GM12874 (cell line): ENCODE results near the gene RPUSD1.

Experiments
- TF ChIP-seq, protein P1 (sequence below): IDR thresholded peaks from 2 replicates; pipeline ENCODE4 v1.5.1; 2011; ENCODE audit warnings: low read depth, mild to moderate bottlenecking, control low read depth, low read length, moderate library complexity; ENCODE audit not compliant: insufficient read depth

RPUSD1 gene

DNA sequence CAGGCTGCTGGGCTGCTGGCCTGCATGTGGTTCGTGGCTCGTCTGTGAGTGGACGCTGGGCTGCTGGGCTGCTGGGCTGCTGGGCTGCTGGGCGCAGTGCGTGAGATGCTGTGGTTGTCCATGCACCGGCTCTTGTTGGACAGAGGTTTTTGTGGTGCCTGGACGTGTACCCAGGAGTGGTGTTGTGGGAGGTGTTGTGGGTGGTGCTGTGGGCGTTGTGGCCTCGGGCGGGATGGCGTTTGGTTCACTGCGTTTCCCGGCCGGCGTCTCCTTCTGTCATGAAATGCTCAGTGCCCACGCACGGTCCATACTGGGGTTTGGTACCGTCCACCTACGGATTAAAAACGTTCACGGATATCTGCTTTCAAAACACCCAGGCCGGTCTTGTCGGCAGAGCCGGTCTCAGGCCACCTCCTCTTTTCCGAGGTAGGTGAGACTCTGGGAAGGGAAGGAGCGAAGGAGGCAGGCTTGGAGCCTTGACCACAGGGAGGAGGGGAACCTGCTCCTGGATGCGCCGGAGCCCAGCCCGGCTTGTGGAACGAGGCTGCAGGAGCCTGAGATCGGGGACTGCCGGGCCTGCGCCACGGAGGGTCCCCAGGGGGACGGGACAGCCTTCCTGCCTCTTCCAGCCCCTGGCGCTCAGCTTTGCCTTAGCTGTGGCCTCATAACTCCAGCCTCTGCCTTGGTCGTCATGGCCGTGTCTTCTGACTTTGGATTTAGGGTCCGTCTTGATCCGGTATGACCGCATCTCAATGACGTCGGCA, 42.1 kb upstream of the RPUSD1 start:
- TF ChIP-seq, protein P1, sequence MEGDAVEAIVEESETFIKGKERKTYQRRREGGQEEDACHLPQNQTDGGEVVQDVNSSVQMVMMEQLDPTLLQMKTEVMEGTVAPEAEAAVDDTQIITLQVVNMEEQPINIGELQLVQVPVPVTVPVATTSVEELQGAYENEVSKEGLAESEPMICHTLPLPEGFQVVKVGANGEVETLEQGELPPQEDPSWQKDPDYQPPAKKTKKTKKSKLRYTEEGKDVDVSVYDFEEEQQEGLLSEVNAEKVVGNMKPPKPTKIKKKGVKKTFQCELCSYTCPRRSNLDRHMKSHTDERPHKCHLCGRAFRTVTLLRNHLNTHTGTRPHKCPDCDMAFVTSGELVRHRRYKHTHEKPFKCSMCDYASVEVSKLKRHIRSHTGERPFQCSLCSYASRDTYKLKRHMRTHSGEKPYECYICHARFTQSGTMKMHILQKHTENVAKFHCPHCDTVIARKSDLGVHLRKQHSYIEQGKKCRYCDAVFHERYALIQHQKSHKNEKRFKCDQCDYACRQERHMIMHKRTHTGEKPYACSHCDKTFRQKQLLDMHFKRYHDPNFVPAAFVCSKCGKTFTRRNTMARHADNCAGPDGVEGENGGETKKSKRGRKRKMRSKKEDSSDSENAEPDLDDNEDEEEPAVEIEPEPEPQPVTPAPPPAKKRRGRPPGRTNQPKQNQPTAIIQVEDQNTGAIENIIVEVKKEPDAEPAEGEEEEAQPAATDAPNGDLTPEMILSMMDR: no peak

- TF ChIP-seq, protein P1: no peak
Observed at GRCh38 chr16:828891-829290, 40.7 kb upstream of the RPUSD1 start.

DNA sequence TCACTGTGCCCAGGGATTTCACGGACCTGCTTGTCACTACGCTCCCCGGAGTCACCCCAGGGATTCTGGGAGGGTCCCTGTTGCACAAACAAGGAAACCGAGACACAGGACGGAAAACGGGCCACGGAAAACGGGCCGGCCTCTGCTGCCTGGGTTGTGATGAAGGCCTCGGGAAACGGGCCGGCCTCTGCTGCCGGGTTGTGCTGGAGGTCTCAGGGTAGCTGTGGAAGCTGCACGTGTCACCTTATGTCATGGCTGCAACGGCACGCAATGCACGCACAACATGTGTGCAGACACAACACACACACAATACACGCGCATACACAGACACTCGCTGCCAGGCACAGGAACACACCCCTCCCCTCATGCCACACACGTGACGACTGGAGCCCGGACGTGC, 39.3 kb upstream of the RPUSD1 start:
- TF ChIP-seq, protein P1: no peak

DNA sequence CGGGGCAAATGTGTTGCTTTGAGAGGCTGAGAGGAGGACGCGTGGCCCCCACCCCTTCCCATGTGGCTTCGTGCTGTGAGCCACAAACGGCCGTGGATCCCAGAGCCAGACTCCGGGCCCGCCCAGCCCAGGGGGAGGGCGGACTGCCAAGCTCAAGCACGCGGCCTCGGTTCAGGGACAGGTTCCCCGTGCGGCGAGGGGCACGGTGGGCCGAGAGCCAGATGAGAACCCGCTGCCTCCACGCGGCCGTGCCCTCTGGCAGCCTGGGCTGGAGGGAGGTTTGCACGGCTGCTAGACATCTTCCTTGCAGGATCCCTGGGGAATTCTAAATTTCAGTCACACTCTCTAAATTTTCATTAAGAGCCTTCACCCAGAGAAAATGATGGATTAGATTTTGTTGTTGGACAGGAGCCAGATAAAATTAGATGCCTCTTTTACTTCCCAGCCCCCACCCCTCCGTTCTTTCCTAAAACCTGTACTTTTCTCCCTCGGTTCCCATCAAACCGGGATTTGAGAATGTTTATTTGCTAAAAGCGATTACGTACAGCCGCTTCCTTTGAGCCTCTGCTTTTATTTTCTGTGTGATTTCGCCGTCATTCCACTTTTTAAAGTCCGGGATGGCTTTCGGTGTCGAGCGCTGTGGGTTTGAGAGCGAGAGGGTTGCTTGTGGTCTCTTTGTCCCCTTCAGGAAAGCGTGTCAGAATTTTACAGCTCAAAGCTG, 37.3 kb upstream of the RPUSD1 start:
- TF ChIP-seq, protein P1: no peak

DNA sequence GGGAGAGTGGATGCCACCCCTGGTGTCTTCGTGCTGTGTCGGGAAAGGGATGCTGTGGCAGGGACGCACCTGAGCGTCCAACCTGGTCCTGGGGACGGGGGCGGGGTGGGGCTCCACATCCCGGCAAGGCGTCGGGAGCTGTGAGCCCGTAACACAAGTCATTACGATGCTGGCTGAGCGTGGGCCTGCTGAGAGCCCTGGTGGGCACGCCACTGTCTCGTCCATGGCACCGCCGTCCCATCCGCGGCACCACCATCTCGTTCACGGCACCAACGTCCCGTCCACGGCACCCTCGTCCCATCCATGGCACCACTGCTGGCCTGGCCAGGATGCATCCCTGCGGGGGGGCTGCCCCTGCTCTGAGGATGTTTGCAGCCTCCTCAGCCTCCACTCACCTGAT, 36.4 kb upstream of the RPUSD1 start:
- TF ChIP-seq, protein P1: no peak

GRCh38 chr16:824194-824593, 36.0 kb upstream of the RPUSD1 start:
- TF ChIP-seq, protein P1: no peak

DNA sequence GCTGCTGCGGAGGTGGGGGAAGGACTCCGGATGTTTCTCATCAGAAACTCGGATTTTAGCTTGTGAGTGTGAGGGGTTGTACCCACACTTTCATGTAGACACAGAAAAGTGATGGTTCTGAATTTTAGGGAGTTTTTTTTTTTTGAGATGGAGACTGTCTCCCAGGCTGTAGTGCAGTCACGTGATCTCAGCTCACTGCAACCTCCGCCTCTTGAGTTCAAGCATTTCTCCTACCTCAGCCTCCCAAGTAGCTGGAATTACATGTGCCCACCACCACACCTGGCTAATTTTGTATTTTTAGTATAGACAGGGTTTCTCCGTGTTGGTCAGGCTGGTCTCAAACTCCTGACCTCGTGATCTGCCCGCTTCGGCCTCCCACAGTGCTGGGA, 34.7 kb upstream of the RPUSD1 start:
- TF ChIP-seq, protein P1: no peak
